HG03108 (cell line): Measurements from ENCODE around the gene PAFAH1B2.

Source experiments
- ATAC-seq: cut with Tn5 transposase; IDR thresholded peaks from one replicate; pipeline ENCODE4 v1.9.1; 2021; ENCODE audit warnings: moderate library complexity; ENCODE audit not compliant: unreplicated experiment

The PAFAH1B2 gene

DNA sequence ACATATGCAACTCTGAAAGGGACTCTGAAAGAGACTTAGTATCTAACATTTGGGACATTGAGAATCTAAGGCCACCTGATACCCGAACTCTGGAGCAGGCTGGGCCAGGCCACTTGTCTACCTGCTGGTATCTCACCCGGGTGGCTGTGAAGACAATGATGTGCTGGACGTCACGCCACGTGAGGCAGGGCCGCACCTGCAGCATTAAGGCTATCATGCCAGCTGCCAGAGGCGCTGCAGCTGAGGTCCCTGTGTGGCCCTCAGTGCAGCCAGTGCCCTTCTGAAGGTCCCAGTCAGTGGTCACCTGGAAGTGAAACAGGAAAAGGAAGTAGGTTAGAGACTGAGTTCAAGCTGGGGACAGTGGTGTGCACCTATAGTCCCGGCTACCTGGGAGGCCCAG, 75.4 kb downstream of the PAFAH1B2 start:
- no peak for ATAC-seq

- no peak for ATAC-seq
Observed at GRCh38 chr11:117219995-117220394, 75.9 kb downstream of the PAFAH1B2 start.

DNA sequence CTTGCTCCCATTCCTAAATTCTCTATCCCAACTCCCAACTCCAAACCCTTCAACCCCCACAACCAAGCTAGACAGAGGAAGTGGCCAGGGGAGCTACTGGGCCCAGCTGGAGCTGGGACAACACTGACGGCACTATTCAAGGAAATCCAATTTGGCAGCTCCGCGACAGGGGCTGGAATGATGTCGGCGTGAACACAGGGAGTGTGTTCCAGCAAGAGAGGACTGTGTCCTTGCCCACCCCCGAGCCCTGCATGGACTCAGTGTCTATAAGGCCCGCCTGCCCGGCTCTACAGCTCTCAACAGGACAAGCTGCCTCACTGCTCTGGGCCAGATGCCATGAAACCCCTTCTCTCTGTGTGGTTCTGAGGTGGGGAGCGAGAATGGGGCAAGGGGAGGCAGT, 76.5 kb downstream of the PAFAH1B2 start:
- ATAC-seq = no peak

DNA sequence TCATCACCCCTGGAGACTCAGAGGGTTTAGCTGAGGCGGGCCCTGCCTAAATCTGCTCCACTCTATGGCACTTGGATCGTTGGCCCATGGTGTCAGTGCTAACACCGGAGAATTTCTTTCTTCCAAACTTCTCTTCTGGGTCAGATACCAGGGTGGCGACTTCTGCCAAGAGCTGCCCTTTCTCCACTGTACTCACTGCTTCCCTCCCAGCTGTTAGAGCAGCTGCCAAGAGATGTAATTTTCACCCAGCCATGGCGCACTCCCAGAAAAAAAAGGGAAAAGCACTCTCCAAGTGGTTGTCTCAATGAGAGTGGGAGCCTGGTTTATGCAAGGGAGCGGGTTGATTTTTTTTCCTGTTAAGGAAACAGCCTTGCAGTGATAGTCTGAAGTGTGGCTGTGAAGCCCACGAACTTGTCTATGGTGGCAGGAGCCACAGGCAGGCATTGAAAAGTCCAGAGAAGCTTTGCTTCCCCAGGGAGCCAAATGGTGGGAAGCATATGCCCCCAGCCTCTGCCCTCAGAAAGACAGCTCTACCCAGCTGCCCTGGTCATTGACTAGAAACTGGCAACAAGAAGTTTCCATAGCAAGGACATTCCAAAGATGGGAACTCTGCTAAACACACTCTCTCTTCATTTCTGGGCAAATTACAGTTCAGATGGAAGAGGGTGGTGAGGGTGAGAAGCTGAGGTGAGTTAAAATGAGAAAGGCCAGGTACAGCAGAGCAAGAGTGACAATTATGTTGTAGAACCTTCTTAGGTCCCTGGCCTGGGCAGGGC, 77.1 kb downstream of the PAFAH1B2 start:
- no peak for ATAC-seq

GRCh38 chr11:117221775-117222517, 77.9 kb downstream of the PAFAH1B2 start:
- ATAC-seq = no peak

DNA sequence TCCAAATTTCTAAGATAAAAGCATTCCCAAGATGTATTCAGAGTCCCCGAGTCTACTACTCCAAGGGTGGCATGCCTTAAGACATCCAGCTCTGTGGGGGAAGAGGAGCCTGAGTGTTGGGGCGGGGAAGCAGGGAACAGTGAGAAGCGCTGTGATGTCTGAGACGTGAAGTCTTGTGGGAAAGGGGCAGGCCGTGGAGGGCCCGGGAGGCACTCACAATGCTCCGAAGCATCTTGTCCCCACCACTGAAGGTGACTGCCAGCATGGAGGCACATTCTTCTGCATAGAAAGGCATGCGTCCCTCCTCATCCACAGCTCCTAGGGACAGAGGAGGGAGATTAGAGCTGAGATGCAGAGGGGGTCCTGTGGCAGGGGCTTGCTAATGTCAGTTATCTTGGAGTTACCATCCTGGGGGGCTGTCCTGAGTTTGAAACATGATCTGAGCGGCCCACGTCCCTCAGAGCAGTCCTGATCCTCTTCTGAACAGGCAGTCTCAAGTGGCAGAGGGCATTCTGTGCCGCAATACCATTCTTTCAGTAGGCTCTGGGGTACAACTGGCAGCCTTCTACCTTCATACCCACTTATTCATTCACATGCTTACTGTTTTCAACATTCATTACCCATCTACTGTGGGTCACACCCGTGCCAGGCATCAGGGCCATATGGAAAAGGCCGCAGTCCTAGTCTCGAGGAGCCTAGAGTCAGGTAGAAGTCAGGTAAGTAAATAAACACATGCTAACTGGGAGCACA, 79.1 kb downstream of the PAFAH1B2 start:
- no peak for ATAC-seq

- ATAC-seq = no peak
Observed at GRCh38 chr11:117223741-117224689, 79.9 kb downstream of the PAFAH1B2 start.

- ATAC-seq = no peak
Observed at GRCh38 chr11:117225553-117226170, 81.6 kb downstream of the PAFAH1B2 start.
